ENCODE measurements around the gene AFF3.
"Not testable (repeated sequence)": the region's sequence is repeated elsewhere in the genome, so short reads cannot be mapped to it uniquely, and the experiment has no call there.

Gene AFF3

GRCh38 chr2:100145893-100146656 is 3.7 kb upstream of the AFF3 start:
- no peak for DNase-seq (ENCODE audit: low read depth, low spot score)

GRCh38 chr2:100143286-100143685 is 896 bp upstream of the AFF3 start:
- DNase-seq (ENCODE audit: low read depth, low spot score), result no peak

- DNase-seq (ENCODE audit: low read depth, low spot score), result no peak
Observed at GRCh38 chr2:100141906-100142305, 484 bp downstream of the AFF3 start.

- DNase-seq (ENCODE audit: low read depth, low spot score), result no peak
Observed at GRCh38 chr2:100140582-100140981, 1.8 kb downstream of the AFF3 start.

GRCh38 chr2:100137866-100138570 is 4.4 kb downstream of the AFF3 start:
- no peak for DNase-seq (ENCODE audit: low read depth, low spot score)

GRCh38 chr2:100137318-100137717 is 5.1 kb downstream of the AFF3 start:
- DNase-seq (ENCODE audit: low read depth, low spot score), result no peak

GRCh38 chr2:100136310-100136709 is 6.1 kb downstream of the AFF3 start:
- DNase-seq (ENCODE audit: low read depth, low spot score), result no peak

- DNase-seq (ENCODE audit: low read depth, low spot score), result no peak
Observed at GRCh38 chr2:100135415-100135814, 7.0 kb downstream of the AFF3 start.

- DNase-seq (ENCODE audit: low read depth, low spot score), result no peak
Observed at GRCh38 chr2:100130595-100131391, 11.6 kb downstream of the AFF3 start.

- DNase-seq (ENCODE audit: low read depth, low spot score), result no peak
Observed at GRCh38 chr2:100126897-100127401, 15.4 kb downstream of the AFF3 start.

GRCh38 chr2:100126201-100126600 is 16.2 kb downstream of the AFF3 start:
- DNase-seq (ENCODE audit: low read depth, low spot score), result no peak

- DNase-seq (ENCODE audit: low read depth, low spot score), result no peak
Observed at GRCh38 chr2:100125626-100126025, 16.8 kb downstream of the AFF3 start.

GRCh38 chr2:100124761-100125160 is 17.6 kb downstream of the AFF3 start:
- no peak for DNase-seq (ENCODE audit: low read depth, low spot score)

- no peak for DNase-seq (ENCODE audit: low read depth, low spot score)
Observed at GRCh38 chr2:100121124-100121718, 21.2 kb downstream of the AFF3 start.

- no peak for DNase-seq (ENCODE audit: low read depth, low spot score)
Observed at GRCh38 chr2:100119235-100119634, 23.2 kb downstream of the AFF3 start.

GRCh38 chr2:100113990-100114433 is 28.4 kb downstream of the AFF3 start:
- no peak for DNase-seq (ENCODE audit: low read depth, low spot score)

- DNase-seq (ENCODE audit: low read depth, low spot score), result no peak
Observed at GRCh38 chr2:100110614-100111000, 31.8 kb downstream of the AFF3 start.

- no peak for DNase-seq (ENCODE audit: low read depth, low spot score)
Observed at GRCh38 chr2:100109986-100110613, 32.3 kb downstream of the AFF3 start.

- not testable (repeated sequence) for DNase-seq (ENCODE audit: low read depth, low spot score)
Observed at GRCh38 chr2:100108648-100109020, 33.8 kb downstream of the AFF3 start.

GRCh38 chr2:100107906-100108647 is 34.3 kb downstream of the AFF3 start:
- no peak for DNase-seq (ENCODE audit: low read depth, low spot score)

GRCh38 chr2:100107440-100107839 is 35.0 kb downstream of the AFF3 start:
- no peak for DNase-seq (ENCODE audit: low read depth, low spot score)

All from activated naive CD8-positive, alpha-beta T cell treated with anti-CD3 and anti-CD28 coated beads, Interleukin-2, amount 50 U/mL, for 16 hours (primary cell).